Measurements from ENCODE around the gene NAALADL2.

- TF ChIP-seq CTCF (IDR thresholded peaks at IDR 0.05) (no peak), POLR2A (IDR thresholded peaks at IDR 0.05) (no peak)
Measured at GRCh38 chr3:175214216-175214615, 355.1 kb downstream of the NAALADL2 start.
